Measurements from ENCODE around the gene SLC2A13.
"Not testable (repeated sequence)": the region's sequence is repeated elsewhere in the genome, so short reads cannot be mapped to it uniquely, and the experiment has no call there.

The SLC2A13 gene

DNA sequence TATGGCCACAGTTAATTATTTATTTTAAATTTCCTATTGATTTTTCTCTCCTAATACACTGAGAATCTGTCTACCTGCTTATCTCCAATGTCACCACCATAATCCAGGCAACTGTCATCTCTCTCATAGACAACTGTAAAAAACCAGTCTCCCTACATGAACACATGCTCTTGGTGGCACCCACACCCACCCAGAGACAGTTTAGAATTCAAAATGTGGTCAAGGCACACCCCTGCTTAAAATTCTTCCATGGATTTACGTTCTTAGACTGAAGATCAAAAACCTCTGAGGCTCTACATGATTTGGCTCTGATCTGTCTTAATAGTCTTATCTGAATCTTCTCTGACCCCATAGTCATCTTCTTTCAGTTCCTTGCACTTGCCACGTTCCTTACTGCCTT, 245.2 kb downstream of the SLC2A13 start:
- DNase-seq = no peak
- no CpG with 5 or more reads among the region's 2 CpGs for WGBS (ENCODE audit: extremely low coverage, insufficient coverage, insufficient read length)

GRCh38 chr12:39853003-39853402, 252.9 kb downstream of the SLC2A13 start:
- H4K91ac ChIP-seq (ENCODE audit: low read depth, low read length) = no peak overlapping the region
- H4K12ac ChIP-seq (ENCODE audit: low read depth, low read length) = no peak overlapping the region
- no peak overlapping the region for H3K4me2 ChIP-seq (ENCODE audit: low read length)
- no peaks in the 10 kb centered on the region for H3K27me3 ChIP-seq (ENCODE audit: insufficient read depth, low read length)
- H2AFZ ChIP-seq (ENCODE audit: insufficient read depth, low read length, poor library complexity) = no peak overlapping the region
- no peaks in the 10 kb centered on the region for H3K9me3 ChIP-seq (ENCODE audit: insufficient read depth, low read depth, low read length)
- H3K79me1 ChIP-seq (ENCODE audit: low read length) = no peaks in the 10 kb centered on the region
- no peak overlapping the region for H4K8ac ChIP-seq (ENCODE audit: low read depth, low read length)
- no peak overlapping the region for H3K4me3 ChIP-seq (ENCODE audit: low read depth, low read length)
- H3K4ac ChIP-seq (ENCODE audit: low read depth, low read length) = no peak overlapping the region
- no peak overlapping the region for H3K9ac ChIP-seq (ENCODE audit: low read length)
- no peak overlapping the region for H2BK120ac ChIP-seq (ENCODE audit: insufficient read depth, low read length, poor library complexity)
- peaks cover 0 to 1% of the 10 kb centered on the region in 2 experiments for H3K36me3 ChIP-seq (ENCODE audit: control insufficient read depth in 1 of 2, insufficient read depth in 2 of 2, low read length in 2 of 2)
- H3K18ac ChIP-seq (ENCODE audit: low read length) = no peak overlapping the region
- no peak overlapping the region for H2BK12ac ChIP-seq (ENCODE audit: low read length)
- DNase-seq = no peak
- no peak overlapping the region for H3K23ac ChIP-seq (ENCODE audit: low read length)
- no peaks in the 10 kb centered on the region for H3K4me1 ChIP-seq (ENCODE audit: control insufficient read depth in 1 of 2, insufficient read depth in 2 of 2, low read length in 2 of 2)
- no peaks in the 10 kb centered on the region for H3K79me2 ChIP-seq (ENCODE audit: control insufficient read depth, insufficient read depth, low read length, poor library complexity)
- no peak overlapping the region for H2BK5ac ChIP-seq (ENCODE audit: low read depth, low read length, poor library complexity)
- no peak overlapping the region for H3K27ac ChIP-seq (ENCODE audit: low read depth, low read length)
- WGBS (ENCODE audit: extremely low coverage, insufficient coverage, insufficient read length) = no CpG with 5 or more reads among the region's 2 CpGs
- no peak overlapping the region for H3K14ac ChIP-seq (ENCODE audit: low read length)
- H2AK5ac ChIP-seq (ENCODE audit: low read length) = no peak overlapping the region

More for the DNA sequence above, 245.2 kb downstream of the SLC2A13 start:
- Histone ChIP-seq H3K9me3 (ENCODE audit: insufficient read depth, low read depth, low read length) (no peaks in the 10 kb centered on the region), H3K27ac (ENCODE audit: low read depth, low read length) (no peak overlapping the region), H3K79me2 (ENCODE audit: control insufficient read depth, insufficient read depth, low read length, poor library complexity) (no peaks in the 10 kb centered on the region), H2AK5ac (ENCODE audit: low read length) (no peak overlapping the region), H4K8ac (ENCODE audit: low read depth, low read length) (no peak overlapping the region), H3K36me3 (ENCODE audit: control insufficient read depth in 1 of 2, insufficient read depth in 2 of 2, low read length in 2 of 2) (no peaks in the 10 kb centered on the region), H3K4me3 (ENCODE audit: low read depth, low read length) (no peak overlapping the region), H3K9ac (ENCODE audit: low read length) (no peak overlapping the region), H2AFZ (ENCODE audit: insufficient read depth, low read length, poor library complexity) (no peak overlapping the region), H3K4ac (ENCODE audit: low read depth, low read length) (no peak overlapping the region), H3K79me1 (ENCODE audit: low read length) (no peaks in the 10 kb centered on the region), H3K4me2 (ENCODE audit: low read length) (no peak overlapping the region), H2BK120ac (ENCODE audit: insufficient read depth, low read length, poor library complexity) (no peak overlapping the region), H2BK5ac (ENCODE audit: low read depth, low read length, poor library complexity) (no peak overlapping the region), H4K91ac (ENCODE audit: low read depth, low read length) (no peak overlapping the region), H3K27me3 (ENCODE audit: insufficient read depth, low read length) (no peaks in the 10 kb centered on the region), H4K12ac (ENCODE audit: low read depth, low read length) (no peak overlapping the region), H3K4me1 (ENCODE audit: control insufficient read depth in 1 of 2, insufficient read depth in 2 of 2, low read length in 2 of 2) (no peaks in the 10 kb centered on the region), H3K23ac (ENCODE audit: low read length) (no peak overlapping the region), H3K18ac (ENCODE audit: low read length) (no peak overlapping the region), H3K14ac (ENCODE audit: low read length) (no peak overlapping the region), H2BK12ac (ENCODE audit: low read length) (no peak overlapping the region)

DNA sequence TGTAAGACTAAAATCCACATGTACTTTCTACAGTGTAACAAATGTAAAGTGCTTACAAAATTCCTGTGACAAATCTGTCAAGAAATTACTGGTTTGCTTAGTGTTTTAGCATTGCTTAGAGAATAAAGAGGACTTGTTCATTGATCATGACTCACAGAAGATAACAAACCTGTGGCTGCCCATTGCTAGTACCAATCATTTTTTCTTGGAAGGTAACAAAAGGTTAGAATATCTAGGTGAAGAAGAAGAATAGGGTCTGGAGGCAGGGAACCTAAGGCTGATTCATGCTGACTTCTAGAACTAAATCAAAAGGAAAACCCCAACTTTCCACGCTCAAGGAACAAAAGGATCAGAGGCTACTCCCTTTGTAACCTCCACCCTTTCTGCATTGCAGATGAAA, 253.5 kb downstream of the SLC2A13 start:
- Histone ChIP-seq H3K4ac (ENCODE audit: low read depth, low read length) (no peak overlapping the region), H2BK5ac (ENCODE audit: low read depth, low read length, poor library complexity) (no peak overlapping the region), H3K27ac (ENCODE audit: low read depth, low read length) (no peak overlapping the region), H3K18ac (ENCODE audit: low read length) (no peak overlapping the region), H3K4me2 (ENCODE audit: low read length) (no peak overlapping the region), H4K91ac (ENCODE audit: low read depth, low read length) (no peak overlapping the region), H3K36me3 (ENCODE audit: control insufficient read depth in 1 of 2, insufficient read depth in 2 of 2, low read length in 2 of 2) (peaks cover 0 to 1% of the 10 kb centered on the region in 2 experiments), H3K4me3 (ENCODE audit: low read depth, low read length) (no peak overlapping the region), H2BK120ac (ENCODE audit: insufficient read depth, low read length, poor library complexity) (no peak overlapping the region), H3K27me3 (ENCODE audit: insufficient read depth, low read length) (no peaks in the 10 kb centered on the region), H2AFZ (ENCODE audit: insufficient read depth, low read length, poor library complexity) (no peak overlapping the region), H3K9me3 (ENCODE audit: insufficient read depth, low read depth, low read length) (no peaks in the 10 kb centered on the region), H3K9ac (ENCODE audit: low read length) (no peak overlapping the region), H3K79me1 (ENCODE audit: low read length) (no peaks in the 10 kb centered on the region), H3K4me1 (ENCODE audit: control insufficient read depth in 1 of 2, insufficient read depth in 2 of 2, low read length in 2 of 2) (no peaks in the 10 kb centered on the region), H4K8ac (ENCODE audit: low read depth, low read length) (no peak overlapping the region), H3K14ac (ENCODE audit: low read length) (no peak overlapping the region), H2AK5ac (ENCODE audit: low read length) (no peak overlapping the region), H3K79me2 (ENCODE audit: control insufficient read depth, insufficient read depth, low read length, poor library complexity) (no peaks in the 10 kb centered on the region), H4K12ac (ENCODE audit: low read depth, low read length) (no peak overlapping the region), H3K23ac (ENCODE audit: low read length) (no peak overlapping the region), H2BK12ac (ENCODE audit: low read length) (no peak overlapping the region)
- no peak for DNase-seq
- no CpG with 5 or more reads among the region's 1 CpG for WGBS (ENCODE audit: extremely low coverage, insufficient coverage, insufficient read length)

GRCh38 chr12:39848218-39848617, 257.7 kb downstream of the SLC2A13 start:
- H3K79me1 ChIP-seq (ENCODE audit: low read length); H2BK5ac ChIP-seq (ENCODE audit: low read depth, low read length, poor library complexity); H4K91ac ChIP-seq (ENCODE audit: low read depth, low read length); H4K12ac ChIP-seq (ENCODE audit: low read depth, low read length); H3K79me2 ChIP-seq (ENCODE audit: control insufficient read depth, insufficient read depth, low read length, poor library complexity); H3K9me3 ChIP-seq (ENCODE audit: insufficient read depth, low read depth, low read length); H4K8ac ChIP-seq (ENCODE audit: low read depth, low read length); DNase-seq; H3K36me3 ChIP-seq (ENCODE audit: control insufficient read depth in 1 of 2, insufficient read depth in 2 of 2, low read length in 2 of 2); H3K9ac ChIP-seq (ENCODE audit: low read length); H2AK5ac ChIP-seq (ENCODE audit: low read length); H3K4me1 ChIP-seq (ENCODE audit: control insufficient read depth in 1 of 2, insufficient read depth in 2 of 2, low read length in 2 of 2); H3K27ac ChIP-seq (ENCODE audit: low read depth, low read length); H3K4me2 ChIP-seq (ENCODE audit: low read length); H2BK12ac ChIP-seq (ENCODE audit: low read length); H3K27me3 ChIP-seq (ENCODE audit: insufficient read depth, low read length); H2BK120ac ChIP-seq (ENCODE audit: insufficient read depth, low read length, poor library complexity); H3K18ac ChIP-seq (ENCODE audit: low read length); H2AFZ ChIP-seq (ENCODE audit: insufficient read depth, low read length, poor library complexity); H3K4me3 ChIP-seq (ENCODE audit: low read depth, low read length); H3K14ac ChIP-seq (ENCODE audit: low read length); H3K23ac ChIP-seq (ENCODE audit: low read length); H3K4ac ChIP-seq (ENCODE audit: low read depth, low read length): not testable (repeated sequence)
- WGBS (ENCODE audit: extremely low coverage, insufficient coverage, insufficient read length) = no CpG with 5 or more reads among the region's 1 CpG
